HG03571 (cell line): ENCODE measurements around the gene EPB41L2.

Experiments used
- ATAC-seq: cut with Tn5 transposase; IDR thresholded peaks from one replicate; pipeline ENCODE4 v1.9.1; 2021; ENCODE audit not compliant: unreplicated experiment

The EPB41L2 gene

DNA sequence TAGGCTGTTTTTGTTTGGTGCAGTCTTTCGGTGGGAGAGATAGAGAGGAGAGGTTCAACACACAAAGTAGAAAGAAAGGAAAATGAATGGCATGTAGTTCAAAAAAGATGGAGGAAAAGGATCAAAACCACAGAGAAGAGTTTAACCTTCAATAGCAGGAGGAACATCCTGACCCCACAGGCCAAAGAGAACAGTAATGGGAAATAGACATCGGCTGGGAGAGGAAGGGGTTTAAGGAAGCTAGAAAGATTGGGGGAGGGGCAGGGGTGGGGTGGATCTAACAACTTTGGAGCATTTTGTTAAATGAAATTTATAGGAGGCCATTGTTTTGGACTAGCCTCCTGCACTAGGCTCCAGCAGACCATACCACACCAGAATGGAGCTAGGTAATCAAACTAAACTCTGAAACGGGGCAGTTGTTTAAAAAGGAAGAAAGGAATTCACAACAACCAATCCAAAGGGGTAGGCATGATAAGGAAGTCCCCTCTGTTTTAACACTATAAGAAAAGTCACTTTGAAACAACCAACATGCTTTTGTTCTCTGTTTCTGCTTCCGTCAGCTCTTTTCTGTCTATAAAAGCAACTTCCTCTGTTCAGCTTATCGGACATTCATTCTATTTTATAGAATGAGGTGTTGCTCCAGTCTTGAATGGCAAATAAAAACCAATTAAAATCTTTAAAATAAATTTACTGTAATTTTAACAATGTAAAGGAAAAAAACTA, 82.6 kb downstream of the EPB41L2 start:
- no peak for ATAC-seq

GRCh38 chr6:130978660-130979396, 84.2 kb downstream of the EPB41L2 start:
- ATAC-seq = no peak

DNA sequence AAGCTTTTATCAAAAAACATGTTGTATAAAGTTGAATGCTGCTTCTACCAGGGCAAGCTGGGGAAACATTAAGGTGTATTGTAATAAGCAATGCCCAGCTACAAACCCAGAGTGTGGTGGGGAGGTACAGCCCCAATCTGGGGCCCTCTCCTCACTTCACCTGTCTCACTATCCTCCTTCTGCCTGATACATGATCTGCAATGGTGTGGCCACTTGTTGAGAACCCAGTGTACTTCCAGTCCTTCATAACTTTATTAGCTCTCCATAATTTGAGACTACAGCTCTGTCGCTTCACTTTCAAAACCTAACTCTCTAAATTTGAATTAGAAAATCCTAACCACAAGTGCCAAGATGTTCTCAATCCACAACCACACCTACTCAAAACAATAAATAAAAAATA, 84.9 kb downstream of the EPB41L2 start:
- no peak for ATAC-seq

GRCh38 chr6:130975325-130975724, 87.7 kb downstream of the EPB41L2 start:
- ATAC-seq = no peak

DNA sequence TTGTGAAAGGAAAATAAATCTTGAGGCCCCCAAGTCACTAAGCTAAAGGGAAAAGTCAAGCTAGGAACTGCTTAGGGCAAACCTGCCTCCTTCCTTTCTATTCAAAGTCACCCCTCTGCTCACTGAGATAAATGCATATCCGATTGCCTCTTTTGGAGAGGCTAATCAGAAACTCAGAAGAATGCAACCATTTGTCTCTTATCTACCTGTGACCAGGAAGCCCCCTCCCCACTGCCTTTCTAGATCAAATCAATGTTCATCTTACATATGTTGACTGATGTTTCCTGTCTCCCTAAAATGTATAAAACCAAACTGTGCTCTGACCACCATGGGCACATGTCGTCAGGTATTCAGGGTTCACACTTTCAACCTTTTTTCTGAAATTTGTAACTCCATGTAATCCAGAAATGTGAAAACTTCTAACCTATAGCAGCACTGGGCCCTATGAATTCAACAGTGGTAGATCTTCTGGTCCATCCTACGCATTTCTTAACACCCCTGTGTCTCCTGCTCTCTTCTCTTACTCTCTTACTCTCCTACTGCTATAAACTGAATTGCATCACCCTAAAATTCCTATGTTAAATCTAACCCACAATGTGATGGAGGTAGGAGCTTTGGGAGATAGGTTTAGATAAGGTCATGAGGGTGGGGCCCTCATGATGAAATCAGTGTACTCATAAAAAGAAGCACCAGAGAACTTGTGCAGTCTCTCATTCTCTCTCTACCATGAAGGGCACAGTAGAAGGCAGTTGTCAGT, 89.3 kb downstream of the EPB41L2 start:
- ATAC-seq = no peak

GRCh38 chr6:130971504-130971903, 91.5 kb downstream of the EPB41L2 start:
- no peak for ATAC-seq

GRCh38 chr6:130970839-130971410, 92.1 kb downstream of the EPB41L2 start:
- ATAC-seq = no peak

GRCh38 chr6:130969791-130970491, 93.1 kb downstream of the EPB41L2 start:
- ATAC-seq = no peak

DNA sequence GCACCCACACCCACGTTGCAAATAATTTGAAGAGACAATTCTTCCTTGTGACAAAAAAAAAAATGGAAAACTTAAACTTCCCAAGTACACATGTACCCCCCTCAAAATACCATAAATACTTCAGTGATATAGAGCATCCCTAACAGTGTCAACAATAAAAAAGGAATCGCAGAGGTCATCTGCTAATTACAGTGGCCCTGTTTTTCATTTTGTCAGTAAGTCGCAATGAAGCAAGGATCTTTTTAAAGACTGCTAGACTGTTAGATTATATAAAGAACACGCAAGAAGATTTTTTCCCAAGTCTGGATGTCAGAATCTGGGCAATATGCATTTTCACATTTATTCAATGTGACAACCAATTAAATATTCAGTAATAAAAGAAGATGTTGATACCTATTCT, 93.9 kb downstream of the EPB41L2 start:
- ATAC-seq = no peak

DNA sequence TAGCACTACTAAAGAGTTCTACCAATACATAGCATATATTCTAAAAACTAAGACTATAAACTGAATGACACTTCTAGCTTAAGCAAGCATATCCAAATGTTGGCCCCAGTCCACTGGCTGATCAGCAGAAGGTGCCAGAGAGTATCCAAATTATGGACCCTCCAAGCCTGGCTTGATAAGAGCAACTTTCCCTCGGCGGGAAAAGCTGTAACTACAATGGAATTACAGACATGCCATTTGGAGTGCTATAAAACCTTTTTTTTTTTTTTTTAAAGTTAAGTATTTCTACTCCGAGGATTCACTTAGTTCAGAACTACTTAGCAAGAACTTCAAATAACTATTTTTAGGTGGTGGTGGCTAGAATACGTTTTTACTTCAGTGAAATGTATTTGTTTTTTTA, 94.6 kb downstream of the EPB41L2 start:
- ATAC-seq = no peak

DNA sequence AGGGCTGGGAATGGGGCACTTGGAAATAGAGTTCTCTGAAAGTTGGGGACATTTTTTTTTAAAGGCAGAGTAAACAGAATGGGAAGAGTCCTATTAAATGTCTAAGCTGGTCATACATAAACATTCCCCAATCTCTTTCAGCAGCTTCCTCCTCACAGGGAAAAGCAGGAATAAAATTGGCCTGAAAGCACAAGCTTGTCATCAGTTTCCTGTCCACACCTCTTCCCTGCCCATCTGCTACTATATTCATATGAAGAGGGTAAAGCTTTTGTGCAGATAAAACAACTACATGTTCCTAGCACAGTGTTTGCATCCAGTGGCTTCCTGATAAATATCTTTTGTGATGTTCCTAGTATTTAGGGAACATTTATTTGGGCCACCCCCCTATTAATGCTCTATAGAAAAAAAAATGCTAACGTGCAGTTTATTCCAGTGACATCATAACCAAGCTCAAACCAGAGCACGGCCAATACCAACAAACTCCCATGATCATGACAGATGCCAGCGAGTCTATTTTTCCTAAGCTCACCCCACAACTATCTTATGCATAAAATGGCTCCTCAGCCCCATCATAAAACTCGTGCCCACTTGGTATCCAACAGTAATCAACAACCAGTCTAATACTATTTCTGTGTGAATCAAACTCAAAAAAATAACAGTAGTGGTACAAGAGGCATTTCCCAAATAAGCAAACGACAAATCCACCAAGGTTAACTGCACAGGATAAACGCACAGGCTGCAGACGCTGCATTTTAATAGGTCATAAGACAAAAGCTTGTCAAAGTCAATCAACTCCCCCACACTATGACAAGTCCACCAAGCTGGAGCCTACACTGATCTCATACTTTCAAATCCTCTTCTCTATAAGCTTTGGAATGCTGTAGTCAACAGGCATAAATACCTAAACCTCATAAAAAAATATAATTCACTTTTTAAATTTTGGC, 95.3 kb downstream of the EPB41L2 start:
- no peak for ATAC-seq

DNA sequence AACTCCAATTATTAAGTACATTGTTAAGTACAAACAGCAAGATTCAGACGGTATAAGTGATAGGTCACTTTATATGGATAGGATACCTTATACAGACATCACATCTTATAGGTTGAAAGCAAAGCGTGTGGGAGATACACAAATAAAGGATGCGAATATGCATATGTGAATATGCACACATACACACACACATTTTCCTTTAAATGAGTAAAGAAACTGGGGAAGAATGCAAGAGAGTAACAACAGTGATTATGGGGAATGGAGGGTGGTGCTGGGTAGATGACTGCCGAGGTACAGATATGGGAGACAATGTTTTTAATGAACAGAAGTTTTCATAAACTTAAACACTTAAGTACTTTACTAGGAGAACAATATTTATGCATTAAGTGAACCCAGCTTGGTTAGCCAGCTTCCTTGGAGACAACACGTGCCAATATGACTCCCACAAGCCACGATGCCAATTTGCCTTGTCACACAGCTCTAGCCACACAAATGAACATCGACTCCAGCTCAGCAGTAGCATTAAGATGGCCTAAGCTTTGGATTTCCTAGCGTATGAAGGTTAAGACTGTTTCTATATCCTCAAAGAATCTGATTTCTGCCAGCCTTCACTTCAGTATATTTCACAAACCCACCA, 96.6 kb downstream of the EPB41L2 start:
- no peak for ATAC-seq

DNA sequence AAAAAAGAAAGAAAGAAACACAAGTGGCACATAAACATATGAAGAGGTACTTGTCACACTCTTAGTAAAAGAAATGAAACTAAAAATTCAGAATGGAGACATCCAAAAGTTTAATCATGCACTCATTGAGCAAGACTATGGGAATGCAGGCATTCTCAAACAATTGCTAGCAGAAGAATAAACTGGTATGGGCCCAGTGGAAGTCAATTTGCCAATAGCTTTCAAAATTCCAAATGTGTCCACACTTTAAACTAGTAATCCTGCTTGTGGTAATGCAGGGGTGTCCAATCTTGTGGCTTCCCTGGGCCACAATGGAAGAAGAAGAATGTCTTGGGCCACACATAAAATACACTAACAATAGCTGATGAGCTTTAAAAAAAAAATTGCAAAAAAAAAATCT, 97.4 kb downstream of the EPB41L2 start:
- ATAC-seq = no peak

GRCh38 chr6:130964808-130965604, 98.0 kb downstream of the EPB41L2 start:
- ATAC-seq = no peak

GRCh38 chr6:130964289-130964688, 98.8 kb downstream of the EPB41L2 start:
- ATAC-seq = no peak

- no peak for ATAC-seq
Observed at GRCh38 chr6:130962966-130963365, 100.1 kb downstream of the EPB41L2 start.

DNA sequence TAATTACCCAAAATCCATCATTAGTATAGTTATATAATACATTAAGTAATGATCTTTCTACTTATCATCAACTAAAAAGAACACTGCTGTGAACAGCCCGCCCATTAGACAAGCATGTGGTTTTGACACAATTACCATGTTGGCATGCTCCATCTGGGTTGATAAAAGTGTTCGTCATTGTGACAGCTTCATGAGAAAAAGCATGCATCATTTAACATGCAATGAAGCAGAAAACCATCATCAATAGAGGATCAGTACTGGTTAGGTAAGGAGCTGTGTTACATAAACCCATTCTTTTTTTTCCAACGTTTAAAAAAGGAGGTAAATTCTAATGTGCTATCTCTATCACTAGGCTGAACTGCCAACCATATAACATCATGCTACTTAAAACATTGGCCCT, 101.9 kb downstream of the EPB41L2 start:
- no peak for ATAC-seq

GRCh38 chr6:130959951-130960350, 103.1 kb downstream of the EPB41L2 start:
- no peak for ATAC-seq

DNA sequence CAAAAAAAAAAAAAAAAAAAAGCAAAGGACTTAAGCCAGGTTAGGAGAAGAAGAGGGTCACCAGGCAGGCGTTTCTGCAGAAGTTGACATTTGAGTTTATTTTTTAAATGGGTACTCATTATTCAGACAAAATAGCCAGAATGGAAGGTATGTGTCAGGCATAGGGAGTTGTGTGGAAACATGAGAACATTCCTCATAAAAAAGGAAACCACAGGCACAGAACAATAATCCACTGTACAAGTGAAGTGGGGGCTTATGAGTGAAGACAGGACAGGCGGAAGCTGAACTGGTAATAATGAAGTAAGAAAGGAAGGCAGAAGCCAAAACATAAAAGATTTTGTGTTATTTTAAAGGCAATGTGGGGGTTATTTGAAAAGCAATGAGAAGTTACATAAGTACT, 104.6 kb downstream of the EPB41L2 start:
- ATAC-seq = no peak
